ENCODE measurements around the gene P2RX7.

DNA sequence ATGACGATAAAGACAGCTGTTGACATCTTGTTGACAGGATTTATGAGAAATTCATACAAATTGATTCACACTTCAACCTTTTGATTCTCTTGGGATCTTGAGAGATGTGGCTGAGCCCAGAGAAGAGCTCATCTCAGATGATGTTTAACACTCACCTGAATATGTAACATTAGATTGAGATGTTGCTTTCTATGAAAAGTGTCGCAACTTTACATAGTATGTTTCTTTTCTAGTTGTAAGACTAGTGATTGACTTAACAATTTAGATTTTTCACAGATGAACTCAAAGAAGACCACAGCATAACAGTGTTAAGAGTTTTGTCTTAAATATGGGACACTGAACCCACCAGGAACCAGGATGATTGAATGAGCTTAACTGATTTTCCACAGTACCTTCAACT lies 40.6 kb upstream of the P2RX7 start:
- TF ChIP-seq, protein P1, sequence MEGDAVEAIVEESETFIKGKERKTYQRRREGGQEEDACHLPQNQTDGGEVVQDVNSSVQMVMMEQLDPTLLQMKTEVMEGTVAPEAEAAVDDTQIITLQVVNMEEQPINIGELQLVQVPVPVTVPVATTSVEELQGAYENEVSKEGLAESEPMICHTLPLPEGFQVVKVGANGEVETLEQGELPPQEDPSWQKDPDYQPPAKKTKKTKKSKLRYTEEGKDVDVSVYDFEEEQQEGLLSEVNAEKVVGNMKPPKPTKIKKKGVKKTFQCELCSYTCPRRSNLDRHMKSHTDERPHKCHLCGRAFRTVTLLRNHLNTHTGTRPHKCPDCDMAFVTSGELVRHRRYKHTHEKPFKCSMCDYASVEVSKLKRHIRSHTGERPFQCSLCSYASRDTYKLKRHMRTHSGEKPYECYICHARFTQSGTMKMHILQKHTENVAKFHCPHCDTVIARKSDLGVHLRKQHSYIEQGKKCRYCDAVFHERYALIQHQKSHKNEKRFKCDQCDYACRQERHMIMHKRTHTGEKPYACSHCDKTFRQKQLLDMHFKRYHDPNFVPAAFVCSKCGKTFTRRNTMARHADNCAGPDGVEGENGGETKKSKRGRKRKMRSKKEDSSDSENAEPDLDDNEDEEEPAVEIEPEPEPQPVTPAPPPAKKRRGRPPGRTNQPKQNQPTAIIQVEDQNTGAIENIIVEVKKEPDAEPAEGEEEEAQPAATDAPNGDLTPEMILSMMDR (conservative IDR thresholded peaks at IDR 0.05; ENCODE audit: low read depth, low read length) = no peak
- no peak for TF ChIP-seq EZH2 (IDR thresholded peaks at IDR 0.05; ENCODE audit: borderline replicate concordance, low read depth, low read length, poor library complexity, severe bottlenecking)

Measured in A673 (cell line).